Measurements from ENCODE around the gene RARA.

The RARA gene

DNA sequence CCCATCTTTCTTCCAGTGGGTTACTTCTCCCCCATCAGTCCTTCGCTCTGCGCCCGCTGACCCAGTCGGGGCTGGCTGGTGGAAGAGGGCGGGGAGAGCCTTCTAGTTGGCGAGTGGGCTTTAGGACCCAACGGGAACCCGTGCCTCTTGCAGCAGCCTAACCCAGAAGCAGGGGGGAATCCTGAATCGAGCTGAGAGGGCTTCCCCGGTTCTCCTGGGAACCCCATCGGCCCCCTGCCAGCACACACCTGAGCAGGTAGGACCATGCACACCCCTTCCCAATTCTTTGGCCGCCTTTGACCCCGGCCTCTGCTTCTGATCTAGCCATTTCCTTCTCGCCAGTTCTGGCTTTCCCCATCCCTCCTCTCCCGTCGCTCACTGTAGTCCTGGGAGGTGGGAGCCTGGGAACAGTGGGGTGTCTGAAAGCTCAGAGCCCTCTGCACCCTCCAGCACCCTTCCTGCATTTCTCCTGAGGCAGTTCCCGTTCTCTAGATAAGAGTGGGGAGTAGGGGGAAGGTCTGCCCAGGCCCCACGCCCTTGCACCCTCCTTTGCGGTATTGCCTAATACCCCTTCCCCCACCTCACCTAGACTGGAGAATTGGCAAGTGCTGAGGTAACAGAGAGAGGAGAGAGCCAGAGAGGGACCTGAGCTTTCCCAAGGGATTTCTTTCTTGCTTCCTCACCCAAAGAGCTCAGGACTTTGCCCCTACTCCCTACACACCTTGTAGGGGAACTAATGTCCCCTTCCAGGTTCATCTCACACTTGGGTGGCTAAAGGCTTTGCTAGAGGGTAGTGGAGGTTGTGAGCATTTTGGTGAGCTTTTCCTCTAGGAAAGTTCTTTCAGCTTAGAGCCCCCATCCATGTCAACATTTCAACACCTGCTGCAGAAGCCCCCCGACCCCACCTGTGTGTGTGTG, at the start of gene RARA:
RARA (plus strand) TSS at position 150 of the 918 bp plus-strand sequence. CDS start 22,039 bp downstream, outside the sequence.
- peak; percentile 67 for DNase-seq (ENCODE audit: low spot score)

GRCh38 chr17:40259505-40259904, 49.5 kb upstream of the RARA start:
- no peak for DNase-seq (ENCODE audit: low spot score)

DNA sequence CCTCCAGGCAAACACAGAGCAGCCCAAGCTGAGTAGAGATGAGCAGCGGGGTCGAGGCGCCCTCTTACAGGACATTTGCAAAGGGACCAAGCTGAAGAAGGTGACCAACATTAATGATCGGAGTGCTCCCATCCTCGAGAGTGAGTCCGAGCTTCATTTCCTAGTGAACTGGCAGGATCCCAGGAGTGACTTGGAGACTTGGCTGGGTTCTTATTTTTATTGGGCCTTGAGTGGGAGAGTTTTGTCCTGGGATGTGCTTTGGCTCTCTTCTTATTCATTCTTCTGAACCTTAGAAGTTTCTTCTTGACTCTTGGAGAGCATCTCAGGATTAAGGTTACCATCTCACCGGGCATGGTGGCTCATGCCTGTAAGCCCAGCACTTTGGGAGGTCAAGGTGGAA, 48.5 kb upstream of the RARA start:
- DNase-seq (ENCODE audit: low spot score) = no peak

- DNase-seq (ENCODE audit: low spot score) = no peak
Observed at GRCh38 chr17:40264458-40265185, 44.4 kb upstream of the RARA start.

DNA sequence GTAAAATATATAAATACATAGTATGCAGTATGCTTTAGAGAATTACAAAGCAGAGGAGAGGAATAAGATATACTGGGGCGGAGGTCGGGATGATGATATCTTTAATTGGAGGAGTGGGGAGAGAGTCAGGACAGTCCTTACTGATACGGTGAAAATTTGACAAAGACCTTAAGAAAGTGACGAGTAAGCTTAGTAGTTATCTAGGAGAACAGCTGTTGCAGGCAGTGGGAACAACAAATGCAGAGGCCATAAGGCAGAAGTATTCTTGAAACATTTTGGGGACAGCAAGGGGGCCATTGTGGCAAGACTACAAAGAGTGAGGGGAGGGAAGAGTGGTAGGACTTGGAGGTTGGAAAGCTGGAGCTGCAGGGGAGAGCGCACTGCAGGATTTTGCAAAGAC, 43.6 kb upstream of the RARA start:
- DNase-seq (ENCODE audit: low spot score) = no peak

GRCh38 chr17:40266882-40267281, 42.1 kb upstream of the RARA start:
- no peak for DNase-seq (ENCODE audit: low spot score)

DNA sequence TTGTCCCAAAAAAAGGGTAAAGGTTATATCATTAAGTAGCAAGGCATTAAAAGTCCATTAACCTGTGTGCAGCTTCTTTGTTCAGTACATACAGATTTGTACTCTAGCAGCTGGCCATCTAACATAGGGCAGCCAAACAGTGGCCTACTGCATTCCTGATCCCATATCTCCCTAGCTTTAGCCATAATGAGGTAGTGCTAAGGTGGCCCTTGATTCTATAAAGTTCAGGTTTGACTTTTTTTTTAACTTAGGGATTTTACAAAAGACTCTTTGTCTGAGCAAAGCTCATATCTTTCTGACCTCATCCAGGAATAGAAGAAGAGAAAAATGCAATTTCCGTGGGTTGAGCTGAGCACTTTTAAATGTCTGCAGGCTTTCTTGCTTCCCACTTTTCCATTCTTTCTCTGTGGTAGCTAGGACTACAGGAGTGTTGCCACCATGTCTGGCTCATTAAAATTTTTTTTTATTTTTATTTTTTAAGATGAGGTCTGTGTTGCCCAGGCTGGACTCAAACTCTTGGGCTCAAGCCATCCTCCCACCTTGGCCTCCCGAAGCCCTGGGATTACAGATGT, 40.8 kb upstream of the RARA start:
- DNase-seq (ENCODE audit: low spot score) = peak; percentile 35

DNA sequence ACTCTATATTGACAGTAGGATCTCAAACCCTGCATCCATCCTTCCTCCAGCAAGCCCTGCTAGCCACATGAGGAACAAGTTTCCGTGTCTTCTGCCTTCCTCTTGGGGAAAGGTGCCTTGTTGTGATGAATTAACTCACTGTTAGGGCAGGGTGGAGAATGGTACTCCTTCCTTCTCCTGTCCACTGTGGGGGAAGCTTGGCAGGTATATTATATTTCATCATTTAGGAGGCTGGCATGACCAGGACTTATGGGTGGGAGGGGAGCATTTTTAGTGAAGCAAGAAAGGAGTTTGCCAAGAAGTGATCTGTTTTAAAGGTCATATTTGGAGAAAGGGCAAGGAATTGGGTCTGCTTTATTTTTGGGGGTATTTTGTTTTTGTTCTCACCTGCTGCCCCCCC, 30.6 kb upstream of the RARA start:
- DNase-seq (ENCODE audit: low spot score) = no peak

DNA sequence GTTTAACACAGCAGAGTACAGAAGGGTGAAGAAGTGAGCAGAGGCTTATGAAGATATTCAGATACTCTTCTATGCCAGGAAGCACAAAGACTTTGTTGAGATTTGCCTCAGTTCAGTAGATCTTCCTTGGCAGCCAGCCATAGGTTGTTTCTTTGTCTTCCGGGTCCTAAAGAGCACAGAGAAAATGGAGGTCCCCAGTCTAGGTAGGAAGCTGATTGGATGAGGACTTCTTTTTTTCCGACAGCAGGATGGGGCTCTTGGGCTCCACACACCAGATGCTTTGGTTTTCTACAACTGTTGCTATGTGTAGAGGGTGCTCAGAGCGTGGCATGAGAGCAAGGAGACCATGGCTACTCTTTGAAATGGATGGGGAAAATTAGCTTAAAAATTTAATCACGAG, 29.6 kb upstream of the RARA start:
- DNase-seq (ENCODE audit: low spot score) = no peak

DNA sequence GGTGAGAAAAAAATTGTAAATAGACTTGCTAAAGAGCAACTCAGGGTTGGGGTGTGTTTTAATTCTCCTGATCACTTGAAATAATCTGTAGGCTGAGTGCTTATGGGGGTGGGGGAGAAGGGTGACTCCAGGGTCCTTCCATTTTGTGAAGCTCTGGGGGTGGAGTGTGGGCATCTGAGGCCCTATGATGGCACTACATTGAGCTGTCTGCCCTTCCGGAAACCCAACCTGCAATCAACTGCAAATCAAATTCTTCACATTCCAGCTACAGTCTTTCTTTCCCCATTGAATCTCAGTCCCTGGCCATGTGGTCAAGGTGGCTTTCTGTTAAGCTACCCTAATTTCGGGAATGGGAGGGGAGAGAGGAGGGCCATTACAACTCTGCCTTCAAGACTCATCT, 27.3 kb upstream of the RARA start:
- DNase-seq (ENCODE audit: low spot score) = no peak

- no peak for DNase-seq (ENCODE audit: low spot score)
Observed at GRCh38 chr17:40283662-40284061, 25.3 kb upstream of the RARA start.

DNA sequence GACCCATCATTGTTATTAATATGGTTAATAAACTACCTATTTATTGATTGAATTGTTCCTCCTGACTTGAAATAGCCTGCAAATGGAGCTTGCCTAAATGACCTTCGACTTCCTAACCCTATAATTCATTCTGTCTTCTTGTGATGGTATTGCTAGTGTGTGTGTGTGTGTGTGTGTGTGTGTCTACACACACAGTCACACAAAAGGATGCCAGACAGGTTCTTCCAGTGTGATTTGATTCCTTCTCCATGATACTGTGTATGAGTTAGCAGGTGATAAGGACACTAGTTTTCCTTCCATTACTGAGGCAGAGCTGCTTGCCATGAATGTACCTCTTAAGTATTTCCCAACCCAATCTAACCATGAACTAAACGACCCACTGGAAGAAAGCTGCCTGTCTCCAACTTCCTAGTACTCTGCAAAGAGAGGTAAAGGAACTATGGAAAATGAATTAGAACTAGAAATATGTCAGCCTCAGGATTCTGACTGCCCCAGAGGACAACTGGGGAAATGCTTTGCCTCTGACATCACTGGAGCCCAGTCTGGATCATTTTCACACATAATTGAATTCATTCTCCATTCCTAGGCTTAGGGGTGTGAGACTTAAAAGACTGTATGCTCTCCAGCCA, 24.8 kb upstream of the RARA start:
- no peak for DNase-seq (ENCODE audit: low spot score)

GRCh38 chr17:40286473-40286872, 22.5 kb upstream of the RARA start:
- DNase-seq (ENCODE audit: low spot score) = no peak

DNA sequence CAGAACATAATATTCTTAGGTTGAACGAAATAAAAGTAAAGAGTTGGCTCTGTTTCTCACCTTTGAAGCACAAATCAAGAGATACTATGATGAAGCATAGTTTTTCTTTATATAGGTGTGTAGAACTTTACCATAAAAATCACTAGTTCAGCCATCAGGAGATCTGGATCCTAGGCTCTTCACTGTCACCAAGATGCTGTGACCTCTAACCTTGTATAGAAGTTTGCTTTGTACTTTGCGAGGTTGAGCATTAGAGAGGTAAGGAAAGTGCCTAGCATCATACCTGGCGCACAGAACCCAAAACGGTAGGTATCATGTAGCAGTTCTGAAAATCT, 21.9 kb upstream of the RARA start:
- no peak for DNase-seq (ENCODE audit: low spot score)

DNA sequence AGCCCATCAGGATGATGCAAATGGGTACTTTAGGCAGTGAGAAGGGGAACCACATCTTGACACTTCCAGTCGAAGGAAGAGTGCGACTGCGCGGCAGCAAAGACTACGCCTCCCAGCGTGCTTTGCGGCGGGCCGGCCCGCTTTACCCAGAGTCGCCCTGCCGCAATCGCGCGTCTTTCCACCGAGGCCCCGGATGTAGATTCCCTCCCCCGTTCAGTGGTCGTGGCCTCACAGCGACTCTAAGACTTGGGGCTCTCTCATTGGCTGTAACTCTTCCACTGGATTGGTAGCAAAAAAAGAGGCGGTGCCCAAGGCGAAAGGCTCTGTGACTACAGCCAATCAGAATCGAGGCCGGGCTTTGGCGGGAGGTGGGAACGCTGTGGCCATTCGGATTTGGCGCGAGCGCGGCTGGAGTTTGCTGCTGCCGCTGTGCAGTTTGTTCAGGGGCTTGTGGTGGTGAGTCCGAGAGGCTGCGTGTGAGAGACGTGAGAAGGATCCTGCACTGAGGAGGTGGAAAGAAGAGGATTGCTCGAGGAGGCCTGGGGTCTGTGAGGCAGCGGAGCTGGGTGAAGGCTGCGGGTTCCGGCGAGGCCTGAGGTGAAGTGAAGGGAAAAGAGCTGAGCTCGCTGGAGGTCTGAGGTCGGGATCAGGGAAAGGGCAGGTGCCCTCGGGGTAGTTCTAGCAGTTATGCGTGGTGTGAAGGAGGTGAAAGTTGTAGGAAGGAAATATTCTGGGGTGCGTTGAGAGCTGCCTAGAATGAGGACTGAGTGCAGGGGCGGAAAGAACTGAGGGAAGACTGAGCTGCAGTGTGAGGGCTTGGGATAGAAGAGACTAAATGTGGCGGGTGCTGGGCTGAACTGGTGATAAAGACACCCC, 21.2 kb upstream of the RARA start, which contains the start of gene CDC6:
CDC6 (plus strand) TSS at position 386 of the 876 bp plus-strand sequence. CDS start 1,542 bp downstream, outside the sequence.
- peak; percentile 100 for DNase-seq (ENCODE audit: low spot score)

GRCh38 chr17:40290629-40291280, 18.2 kb upstream of the RARA start:
- peak; percentile 58 for DNase-seq (ENCODE audit: low spot score)

GRCh38 chr17:40291281-40291664, 17.7 kb upstream of the RARA start:
- DNase-seq (ENCODE audit: low spot score) = no peak

GRCh38 chr17:40293363-40293762, 15.6 kb upstream of the RARA start:
- DNase-seq (ENCODE audit: low spot score) = no peak

GRCh38 chr17:40295488-40296436, 13.2 kb upstream of the RARA start:
- no peak for DNase-seq (ENCODE audit: low spot score)

DNA sequence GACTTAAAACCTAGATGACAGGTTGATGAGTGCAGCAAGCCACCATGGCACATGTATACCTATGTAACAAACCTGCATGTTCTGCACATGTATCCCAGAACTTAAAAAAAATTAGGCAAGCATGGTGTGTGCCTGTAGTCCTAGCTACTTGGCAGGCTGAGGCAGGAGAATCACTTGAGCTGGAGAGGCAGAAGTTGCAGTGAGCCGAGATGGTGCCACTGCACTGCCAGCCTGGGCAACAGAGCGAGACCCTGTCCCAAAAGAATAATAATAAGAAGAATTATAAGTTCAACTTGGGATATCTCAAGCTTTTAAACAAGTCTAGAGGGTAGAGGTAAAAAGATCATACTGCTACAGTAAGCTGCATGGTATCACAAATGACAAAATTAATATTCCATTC, 11.5 kb upstream of the RARA start:
- DNase-seq (ENCODE audit: low spot score) = no peak

Data from putamen (tissue), 1 donor.